MG63 (cell line): Measurements from ENCODE around the gene CETN2. TPM values are rescaled to one million over a fixed set of nuclear protein-coding genes. Genes with fewer than 3 reads are reported as not detected.
"Not testable (repeated sequence)": the region's sequence is repeated elsewhere in the genome, so short reads cannot be mapped to it uniquely, and the experiment has no call there.

Experiments
- DNase-seq: peaks from one replicate; pipeline ENCODE4 v3.0.0-alpha.2; 2020
- H3K27me3 ChIP-seq: fragments of 250-450 bp; sonication (Bioruptor Pico); 2 replicates; pipeline ENCODE4 v1.5.1; 2020; ENCODE audit warnings: mild to moderate bottlenecking, moderate library complexity
- H3K36me3 ChIP-seq: fragments of 250-450 bp; sonication (Bioruptor Pico); 2 replicates; pipeline ENCODE4 v1.5.1; 2020; ENCODE audit warnings: mild to moderate bottlenecking, moderate library complexity
- H3K4me3 ChIP-seq: fragments of 250-450 bp; sonication (Bioruptor Pico); 2 replicates; pipeline ENCODE4 v1.5.1; 2020; ENCODE audit warnings: mild to moderate bottlenecking, moderate library complexity
- H3K9me3 ChIP-seq: fragments of 250-450 bp; sonication (Bioruptor Pico); 2 replicates; pipeline ENCODE4 v1.5.1; 2020; ENCODE audit warnings: mild to moderate bottlenecking, moderate library complexity
- total RNA-seq: library from RNA; depleted of rRNA; stranded (reverse); fragments of >200 nt; shearing (Covaris generic); gene quantifications from 2 replicates; pipeline ENCODE4 v1.2.3, GENCODE V29; 2014; ENCODE audit warnings: low replicate concordance; rRNA removed

The CETN2 gene
- total RNA-seq, 1 experiment from 2014 or later: 45.3 TPM

GRCh38 chrX:152810403-152810802, 20.2 kb downstream of the CETN2 start:
- Histone ChIP-seq H3K27me3 (no peaks in the 10 kb centered on the region), H3K36me3 (no peaks in the 10 kb centered on the region), H3K9me3 (no peaks in the 10 kb centered on the region), H3K4me3 (no peak overlapping the region)
- no peak for DNase-seq

- Histone ChIP-seq H3K4me3 (no peak overlapping the region), H3K36me3 (no peaks in the 10 kb centered on the region), H3K9me3 (no peaks in the 10 kb centered on the region), H3K27me3 (no peaks in the 10 kb centered on the region)
- DNase-seq: no peak
These were observed 24.5 kb downstream of the CETN2 start for GRCh38 chrX:152806035-152806434.

GRCh38 chrX:152798945-152799344, 31.6 kb downstream of the CETN2 start:
- no peak overlapping the region for H3K4me3 ChIP-seq
- H3K27me3 ChIP-seq: no peaks in the 10 kb centered on the region
- no peaks in the 10 kb centered on the region for H3K36me3 ChIP-seq

DNA sequence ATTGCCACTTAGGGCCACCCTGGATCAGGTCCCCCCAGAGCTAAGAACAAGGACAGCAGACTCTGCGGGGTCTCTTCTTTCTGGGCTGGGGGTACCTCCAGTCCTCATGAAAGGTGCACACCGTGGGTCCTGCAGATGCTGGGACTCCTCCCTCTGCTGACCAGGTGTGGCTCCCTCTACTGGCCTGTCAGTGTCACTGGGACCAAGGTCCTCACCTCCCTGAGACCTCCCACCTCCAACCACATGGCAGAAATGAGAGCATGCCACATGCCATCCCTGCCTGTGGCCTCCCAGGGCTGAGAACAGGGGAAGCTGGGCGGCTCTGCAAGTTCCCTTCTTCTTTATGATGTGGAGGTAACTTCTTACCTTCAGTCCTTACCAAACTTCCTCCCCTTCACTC, 43.5 kb downstream of the CETN2 start:
- H3K9me3 ChIP-seq, H3K27me3 ChIP-seq, H3K36me3 ChIP-seq, H3K4me3 ChIP-seq, DNase-seq: not testable (repeated sequence)

More at GRCh38 chrX:152798945-152799344, 31.6 kb downstream of the CETN2 start:
- H3K9me3 ChIP-seq: no peaks in the 10 kb centered on the region
- DNase-seq: no peak

Other genes with a start within 250 kb of the CETN2 start
- gene GABRQ, start 192.9 kb downstream of the CETN2 start, total RNA-seq: 1.2 and 2.5 TPM in 2 replicates
- not detected in 2 replicates for gene MAGEA3, start 132.0 kb downstream of the CETN2 start, total RNA-seq
- gene CSAG2, start 121.5 kb downstream of the CETN2 start, total RNA-seq: not detected in 2 replicates
- not detected in 2 replicates for gene MAGEA2B, start 116.1 kb downstream of the CETN2 start, total RNA-seq
- not detected in 2 replicates for gene CSAG1, start 97.0 kb downstream of the CETN2 start, total RNA-seq
- not detected in 2 replicates for gene MAGEA12, start 97.0 kb downstream of the CETN2 start, total RNA-seq
- not detected in 2 replicates for gene MAGEA2, start 76.9 kb downstream of the CETN2 start, total RNA-seq
- gene CSAG3, start 71.5 kb downstream of the CETN2 start, total RNA-seq: not detected in 2 replicates
- gene MAGEA6, start 61.1 kb downstream of the CETN2 start, total RNA-seq: not detected in 2 replicates
- gene NSDHL, start 306 bp upstream of the CETN2 start, total RNA-seq: 32.3 and 40.9 TPM in 2 replicates
- gene ZNF185, start 67.3 kb upstream of the CETN2 start, total RNA-seq: 0.63 and 2.4 TPM in 2 replicates
- not detected in 2 replicates for gene PNMA5, start 163.4 kb upstream of the CETN2 start, total RNA-seq
- 0.40 TPM in 1 of 2 replicates, not detected in the other for gene PNMA3, start 225.7 kb upstream of the CETN2 start, total RNA-seq
- 0.39 and 1.0 TPM in 2 replicates for gene PNMA6A, start 241.7 kb upstream of the CETN2 start, total RNA-seq